Measurements from ENCODE around the gene ZDHHC14.
"Not testable (repeated sequence)": the region's sequence is repeated elsewhere in the genome, so short reads cannot be mapped to it uniquely, and the experiment has no call there.

Gene ZDHHC14

DNA sequence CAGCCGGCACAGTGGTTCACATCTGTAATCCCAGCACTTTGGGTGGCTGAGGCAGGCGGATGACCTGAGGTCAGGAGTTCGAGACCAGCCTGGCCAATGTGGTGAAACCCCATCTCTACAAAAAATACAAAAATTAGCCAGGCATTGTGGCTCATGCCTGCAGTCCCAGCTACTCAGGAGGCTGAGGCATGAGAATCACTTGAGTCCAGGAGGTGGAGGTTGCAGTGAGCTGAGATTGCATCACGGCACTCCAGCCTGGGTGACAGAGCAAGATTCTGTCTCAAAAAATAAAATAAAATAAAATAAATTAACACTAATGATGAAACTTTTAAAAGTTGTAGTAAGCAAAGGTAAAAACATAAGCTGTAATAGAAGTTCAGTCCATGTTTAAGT lies 82.7 kb downstream of the ZDHHC14 start:
- DNase-seq, result not testable (repeated sequence)

DNA sequence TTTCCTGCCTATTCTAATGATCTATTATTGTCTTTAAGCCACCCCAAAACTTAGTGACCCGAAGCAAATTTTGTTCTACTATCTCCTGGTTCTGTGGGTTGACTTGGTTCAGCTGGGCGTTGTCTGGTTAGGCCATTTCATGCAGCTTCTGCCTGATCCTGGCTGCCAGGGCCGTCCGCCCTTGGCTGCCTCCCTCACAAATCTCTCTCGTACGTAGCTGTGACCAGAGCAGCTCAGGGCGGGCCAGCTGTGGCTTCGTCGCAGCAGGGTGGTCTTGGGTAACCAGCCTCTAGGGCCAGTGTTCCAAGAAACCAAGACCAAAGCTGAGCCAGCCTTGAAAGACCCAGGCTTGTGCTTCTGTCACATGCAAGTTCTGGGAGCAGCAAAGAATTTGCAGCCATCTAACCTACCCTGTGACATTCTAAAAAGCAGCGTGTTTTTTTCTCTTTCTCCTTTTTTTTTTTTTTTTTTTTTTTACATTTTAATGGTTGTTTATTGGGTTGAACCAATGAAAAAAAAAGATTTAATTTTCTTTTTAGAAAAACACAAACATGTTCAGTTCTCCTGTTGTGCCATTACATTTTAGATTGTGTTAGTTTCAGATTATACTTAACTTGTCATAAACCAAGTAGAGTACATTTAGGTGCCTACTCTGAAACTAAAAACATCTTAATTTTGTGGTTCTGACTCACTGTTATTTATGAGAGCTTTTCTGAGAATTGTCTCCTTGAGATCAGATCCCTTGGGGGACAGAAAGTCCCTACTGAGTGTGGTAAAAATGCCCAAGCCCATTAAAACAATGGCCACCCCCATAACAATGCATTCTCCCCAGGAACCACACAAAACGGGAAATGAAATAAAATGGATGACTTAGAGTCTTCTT lies 83.9 kb downstream of the ZDHHC14 start:
- no peak for DNase-seq

DNA sequence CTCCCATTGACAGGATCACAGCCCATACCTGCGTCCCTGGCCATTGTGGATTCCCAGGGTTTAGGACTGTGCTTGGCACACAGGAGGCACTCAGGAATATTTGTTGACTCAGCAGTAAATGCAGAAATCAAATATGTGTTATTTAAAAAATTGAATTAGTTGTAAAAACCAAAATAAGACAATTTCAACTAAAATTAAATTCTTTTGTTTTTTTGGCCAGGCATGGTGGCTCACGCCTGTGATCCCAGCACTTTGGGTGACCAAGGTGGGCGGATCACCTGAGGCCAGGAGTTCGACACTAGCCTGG lies 85.3 kb downstream of the ZDHHC14 start:
- DNase-seq, result no peak

DNA sequence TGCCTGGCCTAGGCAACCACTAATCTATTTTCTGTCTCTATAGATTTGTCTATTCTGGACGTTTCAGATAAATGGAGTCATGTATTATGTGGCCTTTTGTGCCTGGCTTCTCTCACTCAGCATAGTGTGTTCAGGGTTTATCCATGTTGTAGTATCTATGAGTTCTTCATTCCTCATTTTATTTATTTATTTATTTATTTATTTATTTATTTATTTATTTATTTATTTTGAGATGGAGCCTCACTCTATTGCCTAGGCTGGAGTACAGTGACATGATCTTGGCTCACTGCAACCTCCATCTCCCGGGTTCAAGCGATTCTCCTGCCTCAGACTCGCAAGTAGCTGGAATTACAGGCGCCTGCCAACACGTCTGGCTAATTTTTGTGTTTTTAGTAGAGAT lies 86.3 kb downstream of the ZDHHC14 start:
- DNase-seq, result not testable (repeated sequence)

DNA sequence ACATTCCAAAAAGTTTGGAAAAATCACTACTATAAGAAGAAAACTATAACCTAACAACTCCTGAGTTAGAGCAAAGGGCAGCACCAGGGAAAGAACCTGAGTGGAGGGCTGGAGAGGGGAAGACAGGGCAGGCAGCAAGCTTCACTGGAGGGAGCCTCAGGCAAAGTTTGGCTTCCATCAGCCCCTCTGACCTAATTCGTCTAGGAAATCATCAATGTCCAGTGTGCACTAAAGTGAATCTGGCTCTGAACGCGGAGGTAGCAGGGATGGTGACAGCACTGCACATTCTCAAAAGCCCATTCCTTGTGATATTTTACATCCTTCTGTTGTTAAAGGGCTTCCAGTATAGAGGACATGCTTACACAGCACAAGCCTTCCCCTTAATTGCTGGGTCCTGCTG lies 87.1 kb downstream of the ZDHHC14 start:
- DNase-seq, result no peak

DNA sequence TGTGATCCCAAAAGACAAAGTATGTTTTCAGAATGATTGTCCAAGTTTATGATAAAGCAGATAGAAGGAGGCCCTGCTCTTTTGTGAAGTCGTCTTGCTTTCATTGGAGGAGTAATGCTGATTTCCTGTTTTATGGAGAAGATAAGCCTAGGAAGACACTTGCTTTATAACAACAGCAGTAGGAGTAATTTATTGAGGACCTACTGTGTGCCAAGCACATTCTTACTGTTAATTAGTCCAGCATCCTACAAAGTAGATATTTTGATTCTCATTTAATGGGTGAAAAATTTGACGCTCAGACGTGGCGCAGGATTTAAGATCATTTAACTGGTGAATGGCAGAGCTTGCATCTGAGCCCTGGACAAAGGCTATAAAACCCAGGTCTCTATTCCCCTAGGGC lies 87.6 kb downstream of the ZDHHC14 start:
- DNase-seq, result no peak

DNA sequence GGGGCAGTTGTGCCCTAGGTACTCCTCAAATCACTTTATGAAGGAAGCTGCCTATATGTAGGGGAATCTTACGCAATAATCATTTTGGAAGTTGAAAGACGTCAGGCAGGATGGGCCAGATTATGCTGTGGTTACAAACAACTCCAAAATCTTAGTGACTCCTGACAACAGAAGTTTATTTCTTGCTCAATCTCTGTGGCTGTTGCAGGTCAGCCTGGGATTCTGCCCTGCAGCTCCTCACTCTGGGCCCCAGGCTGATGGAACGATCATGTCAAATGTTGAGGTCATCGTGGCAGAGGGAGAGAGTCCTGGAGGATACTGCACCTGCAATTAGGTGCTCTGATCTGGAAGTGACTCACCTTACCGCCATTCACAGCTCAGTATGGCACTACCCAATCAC lies 88.4 kb downstream of the ZDHHC14 start:
- no peak for DNase-seq

DNA sequence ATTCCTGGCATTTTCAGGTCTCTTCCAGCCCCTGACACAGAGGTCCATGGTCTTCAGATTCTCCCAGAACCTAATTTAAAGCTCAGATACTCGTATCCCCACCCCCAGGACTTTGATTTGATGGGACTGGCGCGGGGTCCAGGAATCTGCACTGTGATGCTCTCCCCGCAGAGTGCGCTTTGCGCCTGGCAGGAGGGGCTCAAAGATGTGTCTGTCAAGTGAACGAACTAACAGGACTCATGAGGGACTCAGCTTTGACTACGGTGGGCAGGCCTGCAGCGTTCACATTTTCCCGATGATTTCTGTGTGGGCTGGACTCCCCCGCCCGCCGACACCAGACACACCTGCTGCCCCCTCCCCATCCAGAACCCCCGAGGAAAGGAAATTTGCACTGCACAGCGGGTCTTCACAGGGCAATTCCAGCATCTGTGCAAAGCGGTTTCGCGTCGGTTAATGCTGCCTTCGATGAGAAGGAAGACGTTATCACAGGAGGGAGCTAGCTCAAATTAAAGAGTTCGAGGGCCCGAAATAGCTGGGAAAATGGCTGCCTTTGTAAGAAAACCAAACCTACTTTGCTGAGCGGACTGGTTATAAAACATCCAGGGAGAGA lies 90.2 kb downstream of the ZDHHC14 start:
- DNase-seq, result no peak

DNA sequence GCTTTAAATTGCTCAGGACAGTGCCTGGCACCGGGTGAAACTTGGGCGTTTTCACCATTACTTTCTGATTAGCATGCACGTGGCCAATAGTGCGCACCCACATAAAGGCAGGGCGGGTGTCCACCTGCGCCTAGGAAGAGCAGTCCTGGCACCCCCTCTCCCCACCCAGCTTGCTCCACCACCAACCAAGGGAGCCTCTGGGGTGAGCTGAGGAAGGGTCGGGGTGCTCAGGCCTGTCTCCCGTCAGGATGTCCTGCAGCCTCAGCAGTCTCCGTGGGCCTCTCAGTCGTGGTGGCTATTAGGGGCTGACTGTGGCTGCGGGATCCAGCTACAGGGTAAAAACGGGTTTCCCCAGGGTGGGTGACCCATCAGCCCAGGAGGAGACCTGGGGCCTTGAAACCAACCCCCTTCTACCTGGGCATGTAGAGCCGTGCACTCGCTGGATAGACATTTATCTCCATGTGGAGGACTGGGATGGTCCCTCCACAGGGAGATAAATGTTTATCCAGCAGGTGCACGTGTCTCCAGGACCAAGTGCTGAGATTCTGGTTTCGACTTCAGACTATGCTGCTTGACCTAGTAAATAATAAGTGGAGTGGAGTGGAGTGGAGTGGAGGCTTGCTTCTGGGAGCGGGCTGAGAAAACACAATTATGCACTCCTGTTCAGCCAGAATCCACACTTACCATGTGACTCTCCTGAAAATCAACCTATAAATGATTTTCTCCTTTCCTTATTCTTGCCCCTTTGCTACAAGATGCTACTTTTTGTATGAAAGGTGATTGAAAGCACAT lies 91.1 kb downstream of the ZDHHC14 start:
- DNase-seq, result no peak

DNA sequence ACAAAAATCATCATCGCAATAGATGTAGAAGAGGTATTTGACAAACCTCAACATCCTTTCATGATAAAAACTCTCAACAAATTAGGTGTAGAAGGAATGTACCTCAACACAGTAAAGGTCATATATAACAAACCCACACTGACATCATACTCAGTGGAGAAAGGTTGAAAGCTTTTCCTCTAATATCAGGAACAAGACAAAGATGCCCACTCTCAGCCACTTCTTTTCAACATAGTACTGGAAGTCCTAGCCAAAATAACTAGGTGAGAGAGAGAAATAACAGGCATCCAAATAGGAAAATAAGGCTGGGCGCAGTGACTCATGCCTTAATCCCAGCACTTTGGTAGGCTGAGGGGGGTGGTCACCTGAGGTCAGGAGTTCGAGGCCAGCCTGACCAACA lies 95.8 kb downstream of the ZDHHC14 start:
- no peak for DNase-seq

DNA sequence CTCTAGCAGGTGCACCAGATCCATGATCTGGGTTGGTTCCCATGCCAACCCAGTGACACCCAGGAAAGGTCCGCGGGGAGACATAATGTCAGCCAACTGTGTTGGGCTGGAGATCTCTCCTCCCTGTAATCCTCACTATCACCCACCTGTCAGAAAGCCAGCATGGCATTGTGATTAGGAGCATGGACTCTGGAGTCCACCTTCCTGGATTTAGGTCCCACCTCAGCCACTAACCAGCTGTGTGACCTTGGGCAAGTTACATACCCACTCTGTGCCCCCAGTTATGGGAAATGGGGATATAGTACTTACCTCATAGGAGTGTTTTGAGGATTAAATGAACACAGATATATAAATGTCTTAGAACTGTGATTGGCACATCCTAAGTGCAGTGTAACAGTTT lies 97.9 kb downstream of the ZDHHC14 start:
- no peak for DNase-seq

DNA sequence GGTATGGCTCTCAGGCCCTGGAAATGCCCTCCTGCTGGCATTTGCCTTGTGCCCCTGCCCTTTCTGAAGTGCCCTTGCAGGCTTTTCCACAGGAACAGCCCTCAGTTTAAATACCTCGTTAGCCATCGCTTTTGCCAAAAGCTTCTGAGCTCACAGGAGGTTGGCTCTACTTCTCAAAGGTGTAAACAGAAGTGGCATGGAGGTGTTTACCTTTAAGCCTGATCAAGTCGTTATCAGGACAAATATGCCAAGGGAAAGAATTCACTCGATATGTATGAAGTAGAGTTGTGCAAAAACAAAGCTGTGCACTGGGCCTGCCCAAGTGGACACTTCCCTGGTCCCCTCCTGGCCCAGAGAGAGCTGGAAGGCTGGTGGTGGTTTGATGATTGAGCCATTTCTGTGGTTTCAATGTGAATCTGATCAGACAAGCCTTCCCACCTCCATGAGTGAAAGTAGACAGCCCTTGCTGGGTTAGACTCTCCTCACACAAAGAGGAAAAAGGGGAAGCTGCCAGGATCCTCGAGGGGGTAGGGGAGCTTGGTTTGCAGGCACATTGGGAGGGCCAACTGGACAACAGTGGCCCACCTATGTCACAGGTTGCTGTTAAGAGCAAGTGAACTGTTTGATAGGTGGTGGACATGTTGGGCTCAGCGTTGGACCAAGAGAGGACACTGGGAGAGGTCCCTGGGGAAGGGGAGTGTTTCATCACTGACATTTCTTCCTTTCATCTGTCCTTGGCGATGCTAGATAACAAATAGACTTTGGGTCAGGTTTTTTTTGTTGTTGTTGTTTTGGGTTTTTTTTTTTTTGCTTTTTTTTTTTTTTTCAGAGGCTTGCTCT lies 98.7 kb downstream of the ZDHHC14 start:
- no peak for DNase-seq

DNA sequence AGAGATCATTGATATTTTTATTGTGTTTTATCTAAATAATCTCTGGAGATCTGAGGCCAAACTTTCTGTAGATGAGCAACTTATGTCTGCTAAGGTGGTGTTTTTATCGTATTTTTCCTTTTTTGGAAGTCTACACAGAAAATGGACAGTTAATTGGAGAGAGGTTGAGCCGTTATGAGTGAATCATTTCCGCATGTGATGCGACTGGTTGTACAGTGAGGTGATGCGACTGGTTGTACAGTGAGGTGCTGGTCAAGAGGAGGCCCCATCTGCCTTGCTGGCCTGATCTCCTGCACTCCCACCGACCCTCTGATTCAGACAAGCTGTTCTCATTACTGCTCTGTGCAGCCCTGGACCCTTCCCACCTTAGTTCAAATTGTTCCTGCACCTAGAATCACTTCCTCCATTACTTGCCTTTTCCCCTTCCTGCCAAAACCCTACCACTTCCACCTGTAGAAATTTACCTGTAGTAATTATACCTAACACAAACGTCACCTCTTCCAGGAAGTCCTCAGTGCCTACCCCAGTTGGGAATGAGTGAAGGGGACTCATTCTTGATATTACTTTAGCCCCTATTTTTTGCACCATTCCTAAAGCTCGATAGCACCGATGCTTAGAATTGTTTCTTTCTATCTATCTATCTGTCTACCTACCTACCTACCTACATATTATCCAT lies 100.3 kb downstream of the ZDHHC14 start:
- no peak for DNase-seq

DNA sequence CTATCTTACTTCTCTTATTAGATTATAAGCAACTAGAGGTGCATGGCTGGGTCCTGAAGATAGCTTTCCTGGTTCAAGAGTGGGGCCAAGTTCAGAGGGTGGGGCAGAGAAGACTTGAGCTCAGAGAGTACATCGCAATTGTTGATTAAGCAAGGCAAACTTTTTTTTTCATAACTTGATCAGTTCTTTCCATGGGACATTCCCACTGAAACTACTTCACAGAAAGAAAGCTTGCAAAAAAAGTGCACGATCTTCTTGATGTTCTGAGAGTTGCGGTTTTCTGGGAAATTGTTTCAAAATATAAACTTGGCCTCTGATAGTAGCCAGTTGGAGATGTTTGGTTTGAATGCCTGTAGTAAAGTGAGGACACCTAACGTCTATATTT lies 100.9 kb downstream of the ZDHHC14 start:
- DNase-seq, result no peak

DNA sequence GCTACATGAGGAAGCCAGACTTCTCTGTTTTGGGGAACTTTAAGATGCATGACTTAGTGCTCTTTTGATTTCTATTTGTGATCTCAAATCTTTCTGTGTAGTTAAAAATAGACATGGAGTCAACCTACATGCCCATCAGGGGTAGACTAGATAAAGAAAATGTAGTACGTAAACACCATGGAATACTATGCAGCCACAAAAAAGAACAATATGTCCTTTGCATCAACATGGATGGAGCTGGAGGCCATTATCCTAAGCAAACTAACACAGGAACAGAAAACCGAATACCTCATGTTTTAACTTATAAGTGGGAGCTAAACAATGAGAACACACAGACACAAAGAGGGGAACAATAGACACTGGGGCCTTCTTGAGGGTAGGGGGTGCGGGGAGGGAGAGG lies 102.8 kb downstream of the ZDHHC14 start:
- no peak for DNase-seq

DNA sequence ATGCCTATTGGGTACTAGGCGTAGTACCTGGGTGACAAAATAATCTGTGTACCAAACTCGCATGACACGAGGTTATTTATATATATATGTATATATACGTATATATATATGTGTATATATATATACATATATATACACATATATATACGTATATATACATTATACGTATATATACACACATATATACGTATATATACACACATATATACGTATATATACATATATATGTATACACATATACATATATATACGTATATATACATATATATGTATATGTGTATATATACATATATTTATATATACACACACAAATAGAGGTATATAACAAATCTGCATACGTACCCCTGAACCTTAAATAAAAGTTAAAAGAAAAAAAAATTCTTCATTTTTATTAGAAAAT lies 103.2 kb downstream of the ZDHHC14 start:
- no peak for DNase-seq

DNA sequence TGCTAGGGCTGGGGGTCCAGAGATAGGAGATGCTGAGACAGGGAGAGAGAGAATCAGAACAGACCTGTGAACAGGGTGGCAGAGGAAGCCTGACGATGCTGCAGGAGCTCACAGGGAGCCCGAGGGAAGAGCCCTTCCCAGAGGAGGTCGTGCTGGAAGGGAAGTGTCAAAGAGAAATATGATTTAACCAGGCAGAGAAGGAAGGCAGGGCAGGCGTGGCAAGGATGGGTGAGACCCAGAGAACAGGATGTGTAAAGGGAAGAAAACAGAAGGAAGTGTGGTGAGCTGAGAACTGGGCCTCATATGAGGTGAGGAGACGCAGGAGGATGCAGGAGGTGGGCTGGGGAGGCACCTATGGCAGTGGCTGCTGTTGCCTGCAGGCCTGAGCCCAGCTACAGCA lies 105.6 kb downstream of the ZDHHC14 start:
- no peak for DNase-seq

DNA sequence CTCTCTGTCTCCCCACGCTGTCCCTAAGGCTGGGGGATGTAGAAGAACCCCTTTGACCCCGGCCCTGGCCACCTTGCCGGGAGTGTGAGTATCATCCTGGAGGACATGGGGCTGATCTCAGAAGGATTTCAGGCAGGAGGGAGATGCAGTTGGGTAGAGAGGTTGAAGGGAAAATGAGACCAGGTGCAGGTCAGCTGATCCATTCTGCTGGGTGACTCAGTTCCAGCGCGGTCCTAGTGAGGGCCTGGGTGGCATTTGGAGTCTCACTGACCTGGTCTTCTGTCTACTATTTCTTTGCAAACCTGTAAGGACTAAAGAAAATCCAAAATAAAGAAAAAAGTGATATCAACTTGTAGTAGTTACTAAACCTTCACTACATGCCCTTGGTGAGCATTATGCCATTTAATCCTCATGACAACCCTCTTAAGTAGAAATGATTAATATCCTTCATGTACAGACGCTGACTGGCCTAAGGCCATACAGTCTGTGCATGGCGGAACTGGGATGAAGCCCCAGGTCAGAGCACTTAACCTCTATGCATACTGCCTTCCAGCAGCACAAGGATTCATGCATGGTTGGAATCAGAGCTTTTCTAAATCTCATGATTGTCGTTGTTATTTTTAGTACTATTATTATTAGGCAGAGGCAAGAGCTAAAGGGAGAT lies 106.3 kb downstream of the ZDHHC14 start:
- DNase-seq, result no peak

DNA sequence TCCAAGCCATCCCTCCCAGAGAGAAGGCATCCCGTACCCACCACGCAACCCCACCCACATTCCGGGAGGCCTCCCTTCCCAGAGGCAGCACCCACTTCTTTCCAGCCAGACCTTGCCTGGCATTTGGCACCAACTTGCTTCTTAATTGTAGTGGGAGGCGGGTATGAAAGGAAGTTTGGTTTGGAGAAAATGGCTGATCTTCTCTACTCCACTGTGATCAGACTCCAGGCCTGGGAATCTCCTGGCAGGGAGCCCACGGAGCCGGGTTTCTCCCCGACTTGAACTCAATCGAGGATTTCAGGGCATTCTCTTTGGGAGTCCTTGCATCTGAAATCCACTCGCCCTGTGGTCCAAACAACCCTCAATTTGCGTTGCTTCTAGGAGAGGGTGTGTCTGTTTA lies 107.1 kb downstream of the ZDHHC14 start:
- DNase-seq, result no peak

DNA sequence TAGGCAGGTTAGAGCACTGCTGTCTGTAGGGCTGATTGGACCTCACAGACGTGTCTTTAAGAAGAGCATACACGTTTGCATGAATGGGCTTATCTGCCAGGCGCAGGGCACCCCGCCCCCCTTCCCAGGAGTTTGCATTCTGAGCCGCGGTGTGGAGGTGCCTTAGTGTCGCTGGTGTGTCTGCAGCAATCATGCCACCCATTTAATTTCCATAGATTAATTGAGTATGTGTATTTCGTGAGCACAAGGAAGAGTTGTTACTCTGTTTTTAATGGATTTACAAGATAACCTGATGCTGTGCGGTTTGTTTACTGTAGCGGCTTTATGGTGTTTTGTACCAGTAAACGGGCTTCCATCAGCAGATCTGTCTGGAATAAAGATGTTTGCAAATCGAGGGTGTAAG lies 107.7 kb downstream of the ZDHHC14 start:
- no peak for DNase-seq
